ENCODE measurements around the gene THSD4. TPM values are rescaled to one million over a fixed set of nuclear protein-coding genes. Genes with fewer than 3 reads are reported as not detected.

Gene THSD4
- total RNA-seq, 6 donors from 2014 or later: 16.8 to 39.7 (median 21.7) TPM

DNA sequence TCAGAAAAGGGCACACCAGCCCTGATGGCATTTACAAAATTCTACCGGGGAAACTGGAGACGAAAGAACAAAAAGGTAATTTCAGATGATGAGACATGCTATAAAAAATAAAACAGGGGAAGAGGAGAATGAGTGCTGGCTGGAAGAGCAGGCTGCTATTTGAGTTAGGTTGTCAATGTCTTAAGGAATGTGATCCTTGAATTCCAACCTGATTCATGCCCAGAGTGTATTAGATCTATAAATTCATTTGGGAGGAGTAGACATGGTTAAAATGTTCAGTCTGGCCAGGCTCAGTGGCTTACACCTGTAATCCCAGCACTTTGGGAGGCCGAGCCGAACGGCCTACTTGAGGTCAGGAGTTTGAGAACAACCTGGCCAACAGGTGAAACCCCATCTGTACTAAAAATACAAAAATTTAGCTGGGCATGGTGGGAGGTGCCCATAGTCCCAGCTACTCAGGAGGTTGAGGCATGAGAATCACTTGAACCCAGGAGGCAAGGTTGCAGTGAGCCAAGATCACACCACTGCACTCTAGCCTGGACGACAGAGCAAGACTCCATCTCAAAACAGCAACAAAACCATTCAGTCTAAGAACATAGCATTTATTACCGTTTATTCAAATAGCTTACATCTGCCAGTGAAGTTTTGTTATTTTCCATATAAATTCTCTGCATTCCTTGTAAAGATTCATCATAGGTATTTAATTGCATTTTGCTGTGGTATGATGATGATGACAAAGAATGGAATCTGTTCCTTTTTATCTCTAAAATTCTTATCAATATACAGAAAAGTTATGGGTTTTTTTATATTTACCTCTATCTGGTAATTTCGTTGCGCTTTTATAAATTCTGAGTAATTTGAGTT lies 568.4 kb downstream of the THSD4 start:
- Histone ChIP-seq H3K36me3 (no peaks in the 10 kb centered on the region), H3K9me3 (no peaks in the 10 kb centered on the region), H3K27me3 (no peaks in the 10 kb centered on the region), H3K4me3 (no peak overlapping the region), H3K27ac (no peak overlapping the region), H3K4me1 (peaks cover 6 to 22% (median 9%) of the 10 kb centered on the region in 4 donors)
- DNase-seq: no peak
- 82% methylated on average over 9 of the region's 9 CpGs for WGBS, 2 donors
- no peak for ATAC-seq (ENCODE audit: low FRiP score in 2 of 2)
- TF ChIP-seq EP300 (IDR thresholded peaks at IDR 0.05) (no peak), POLR2AphosphoS5 (IDR thresholded peaks at IDR 0.05) (no peak), POLR2A (IDR thresholded peaks at IDR 0.05) (no peak)
- TF ChIP-seq, protein P1, sequence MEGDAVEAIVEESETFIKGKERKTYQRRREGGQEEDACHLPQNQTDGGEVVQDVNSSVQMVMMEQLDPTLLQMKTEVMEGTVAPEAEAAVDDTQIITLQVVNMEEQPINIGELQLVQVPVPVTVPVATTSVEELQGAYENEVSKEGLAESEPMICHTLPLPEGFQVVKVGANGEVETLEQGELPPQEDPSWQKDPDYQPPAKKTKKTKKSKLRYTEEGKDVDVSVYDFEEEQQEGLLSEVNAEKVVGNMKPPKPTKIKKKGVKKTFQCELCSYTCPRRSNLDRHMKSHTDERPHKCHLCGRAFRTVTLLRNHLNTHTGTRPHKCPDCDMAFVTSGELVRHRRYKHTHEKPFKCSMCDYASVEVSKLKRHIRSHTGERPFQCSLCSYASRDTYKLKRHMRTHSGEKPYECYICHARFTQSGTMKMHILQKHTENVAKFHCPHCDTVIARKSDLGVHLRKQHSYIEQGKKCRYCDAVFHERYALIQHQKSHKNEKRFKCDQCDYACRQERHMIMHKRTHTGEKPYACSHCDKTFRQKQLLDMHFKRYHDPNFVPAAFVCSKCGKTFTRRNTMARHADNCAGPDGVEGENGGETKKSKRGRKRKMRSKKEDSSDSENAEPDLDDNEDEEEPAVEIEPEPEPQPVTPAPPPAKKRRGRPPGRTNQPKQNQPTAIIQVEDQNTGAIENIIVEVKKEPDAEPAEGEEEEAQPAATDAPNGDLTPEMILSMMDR (IDR thresholded peaks at IDR 0.05): no peak

DNA sequence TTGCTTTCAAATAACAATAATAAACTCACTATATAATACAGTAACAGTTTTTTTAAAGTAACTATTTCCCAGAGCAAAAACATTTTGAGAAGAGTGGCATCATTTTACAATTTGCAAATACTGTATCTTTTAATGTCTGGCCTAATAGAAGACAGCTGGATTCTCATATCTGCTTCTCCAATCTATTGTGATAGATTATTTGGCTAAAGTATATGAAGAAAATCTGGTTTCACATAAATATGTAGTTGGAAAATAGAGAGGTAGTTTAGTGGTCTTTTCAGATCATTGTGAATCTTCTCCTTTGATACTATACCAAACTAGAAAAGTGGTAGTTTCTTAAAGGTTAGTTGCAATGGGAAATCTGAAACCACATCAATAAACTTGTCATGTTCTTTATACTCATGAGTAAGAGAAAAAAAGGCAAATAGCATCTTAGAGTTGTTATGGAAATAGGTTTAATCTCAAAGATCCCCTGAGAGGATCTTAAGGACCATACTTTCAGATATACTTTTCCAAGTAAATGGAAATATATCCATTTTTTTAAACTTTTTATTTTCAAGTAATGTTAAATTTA lies 570.2 kb downstream of the THSD4 start:
- Histone ChIP-seq H3K36me3 (no peaks in the 10 kb centered on the region), H3K4me1 (peaks cover 0 to 8% (median 2%) of the 10 kb centered on the region in 4 donors), H3K9me3 (no peaks in the 10 kb centered on the region), H3K27ac (no peak overlapping the region), H3K4me3 (no peak overlapping the region), H3K27me3 (no peaks in the 10 kb centered on the region)
- TF ChIP-seq POLR2AphosphoS5 (IDR thresholded peaks at IDR 0.05) (no peak), EP300 (IDR thresholded peaks at IDR 0.05) (no peak), POLR2A (IDR thresholded peaks at IDR 0.05) (no peak)
- TF ChIP-seq, protein P1 (IDR thresholded peaks at IDR 0.05): no peak
- ATAC-seq (ENCODE audit: low FRiP score in 2 of 2) (no peak), DNase-seq (no peak)

DNA sequence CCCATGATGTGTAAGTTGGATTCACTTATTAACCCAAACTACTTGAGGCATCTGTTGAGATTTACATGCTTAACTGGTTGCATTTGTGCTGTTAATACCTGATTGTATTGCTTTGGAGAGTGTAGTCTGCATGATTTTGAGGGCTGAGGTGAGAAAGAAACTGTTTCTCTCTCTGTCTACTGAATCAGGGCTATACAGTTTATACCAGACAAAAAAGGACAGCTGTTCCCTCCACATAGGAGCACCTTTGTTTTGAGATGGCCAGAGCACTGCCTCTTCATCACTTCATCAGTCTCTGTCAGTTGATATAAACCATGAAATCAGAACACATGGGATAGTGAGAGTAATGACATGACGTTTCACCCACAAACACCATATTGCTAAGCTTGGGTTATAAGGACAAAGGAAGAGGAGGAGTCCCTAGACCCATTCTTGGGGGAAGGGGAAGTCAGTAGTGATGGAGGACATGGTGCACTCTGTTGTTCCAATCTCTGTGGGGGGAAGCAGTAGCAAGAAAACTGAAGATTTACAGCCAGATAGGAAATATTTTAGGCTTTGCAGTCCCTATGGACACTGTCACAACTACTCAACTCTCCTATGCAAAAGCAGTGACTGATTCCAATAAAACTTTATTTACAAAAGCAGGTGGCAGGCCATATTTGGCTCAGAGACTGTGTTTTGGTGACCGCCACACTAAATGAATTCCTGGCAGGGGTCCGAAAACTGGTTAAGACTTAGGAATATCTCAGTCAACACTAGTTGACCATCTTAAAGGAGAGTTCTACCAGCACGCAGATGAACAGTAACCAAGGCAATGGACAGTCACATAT lies 571.2 kb downstream of the THSD4 start:
- no peaks in the 10 kb centered on the region for H3K36me3 ChIP-seq
- no peak for ATAC-seq (ENCODE audit: low FRiP score in 2 of 2)
- DNase-seq: no peak
- H3K4me1 ChIP-seq: peaks cover 0 to 5% (median 3%) of the 10 kb centered on the region in 4 donors
- no peaks in the 10 kb centered on the region for H3K27me3 ChIP-seq
- WGBS, 2 donors: 80 to 95% methylated on average over 4 of the region's 4 CpGs
- TF ChIP-seq POLR2AphosphoS5 (IDR thresholded peaks at IDR 0.05) (no peak), EP300 (IDR thresholded peaks at IDR 0.05) (no peak), POLR2A (IDR thresholded peaks at IDR 0.05) (no peak)
- TF ChIP-seq, protein P1 (IDR thresholded peaks at IDR 0.05): no peak
- H3K9me3 ChIP-seq: no peaks in the 10 kb centered on the region
- no peak overlapping the region for H3K4me3 ChIP-seq
- no peak overlapping the region for H3K27ac ChIP-seq

DNA sequence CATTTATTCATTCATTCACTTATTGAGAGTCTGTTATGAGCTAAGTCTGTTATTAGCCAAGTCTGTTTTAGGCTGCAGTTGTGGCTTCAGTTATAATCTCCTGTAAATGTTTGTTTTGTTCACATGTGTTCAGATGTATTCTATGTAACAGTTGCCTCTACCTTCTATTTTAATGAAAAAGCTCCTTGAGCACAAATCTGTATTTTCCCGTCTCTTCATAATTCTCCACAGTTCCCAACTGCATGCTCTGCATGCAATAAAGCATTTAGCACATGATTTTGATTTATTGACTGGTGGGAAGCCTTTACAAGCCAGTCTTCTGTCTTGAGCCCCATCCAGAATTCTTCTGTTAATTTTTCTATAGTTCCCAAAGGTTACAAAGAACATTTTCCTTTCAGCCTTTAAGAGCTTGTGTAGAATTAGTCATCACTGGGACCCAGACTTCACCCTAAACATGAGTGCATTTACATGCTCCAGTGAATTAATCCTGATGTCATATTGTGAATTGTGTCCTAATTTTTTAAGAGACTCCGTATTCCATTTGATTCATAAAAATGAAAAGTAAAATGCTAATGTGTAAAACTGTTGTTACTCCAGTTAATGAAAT lies 572.7 kb downstream of the THSD4 start:
- WGBS, 2 donors: 81 to 83% methylated on average over 2 of the region's 2 CpGs
- no peaks in the 10 kb centered on the region for H3K36me3 ChIP-seq
- no peak for TF ChIP-seq EP300 (IDR thresholded peaks at IDR 0.05)
- TF ChIP-seq, protein P1 (IDR thresholded peaks at IDR 0.05): no peak
- no peak for TF ChIP-seq POLR2A (IDR thresholded peaks at IDR 0.05)
- TF ChIP-seq POLR2AphosphoS5 (IDR thresholded peaks at IDR 0.05): no peak
- H3K4me3 ChIP-seq: no peak overlapping the region
- H3K27ac ChIP-seq: no peak overlapping the region
- DNase-seq: no peak
- no peaks in the 10 kb centered on the region for H3K9me3 ChIP-seq
- H3K4me1 ChIP-seq: peaks cover 2 to 18% (median 11%) of the 10 kb centered on the region in 4 donors
- ATAC-seq (ENCODE audit: low FRiP score in 2 of 2): no peak
- H3K27me3 ChIP-seq: no peaks in the 10 kb centered on the region

Measured in upper lobe of left lung (tissue), 6 donors.